ENCODE data around the gene CISD2.

The CISD2 gene

DNA sequence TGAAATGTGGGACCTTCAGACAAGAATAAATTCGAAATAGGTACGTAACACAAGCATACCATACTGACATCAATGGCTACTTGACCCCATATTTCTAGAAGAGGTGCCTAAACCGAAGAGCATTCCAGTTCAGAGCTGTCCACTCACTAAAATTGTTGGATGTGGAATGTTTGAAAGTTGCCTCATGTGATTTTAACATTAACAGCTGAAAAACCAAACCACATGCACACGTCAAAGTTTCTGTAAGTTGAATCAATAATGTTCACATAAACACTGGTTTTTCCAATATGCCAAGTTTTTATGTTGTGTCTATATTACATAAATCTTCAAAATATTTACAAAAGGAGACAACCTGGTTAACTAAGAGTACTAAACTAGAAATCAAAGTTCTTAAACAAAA is 44.9 kb upstream of the CISD2 start (continued):
- no peak for TF ChIP-seq SNAI2 (CRISPR knock-in tag; IDR thresholded peaks at IDR 0.05)
- TF ChIP-seq, protein P1, sequence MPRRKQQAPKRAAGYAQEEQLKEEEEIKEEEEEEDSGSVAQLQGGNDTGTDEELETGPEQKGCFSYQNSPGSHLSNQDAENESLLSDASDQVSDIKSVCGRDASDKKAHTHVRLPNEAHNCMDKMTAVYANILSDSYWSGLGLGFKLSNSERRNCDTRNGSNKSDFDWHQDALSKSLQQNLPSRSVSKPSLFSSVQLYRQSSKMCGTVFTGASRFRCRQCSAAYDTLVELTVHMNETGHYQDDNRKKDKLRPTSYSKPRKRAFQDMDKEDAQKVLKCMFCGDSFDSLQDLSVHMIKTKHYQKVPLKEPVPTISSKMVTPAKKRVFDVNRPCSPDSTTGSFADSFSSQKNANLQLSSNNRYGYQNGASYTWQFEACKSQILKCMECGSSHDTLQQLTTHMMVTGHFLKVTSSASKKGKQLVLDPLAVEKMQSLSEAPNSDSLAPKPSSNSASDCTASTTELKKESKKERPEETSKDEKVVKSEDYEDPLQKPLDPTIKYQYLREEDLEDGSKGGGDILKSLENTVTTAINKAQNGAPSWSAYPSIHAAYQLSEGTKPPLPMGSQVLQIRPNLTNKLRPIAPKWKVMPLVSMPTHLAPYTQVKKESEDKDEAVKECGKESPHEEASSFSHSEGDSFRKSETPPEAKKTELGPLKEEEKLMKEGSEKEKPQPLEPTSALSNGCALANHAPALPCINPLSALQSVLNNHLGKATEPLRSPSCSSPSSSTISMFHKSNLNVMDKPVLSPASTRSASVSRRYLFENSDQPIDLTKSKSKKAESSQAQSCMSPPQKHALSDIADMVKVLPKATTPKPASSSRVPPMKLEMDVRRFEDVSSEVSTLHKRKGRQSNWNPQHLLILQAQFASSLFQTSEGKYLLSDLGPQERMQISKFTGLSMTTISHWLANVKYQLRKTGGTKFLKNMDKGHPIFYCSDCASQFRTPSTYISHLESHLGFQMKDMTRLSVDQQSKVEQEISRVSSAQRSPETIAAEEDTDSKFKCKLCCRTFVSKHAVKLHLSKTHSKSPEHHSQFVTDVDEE (CRISPR knock-in tag; IDR thresholded peaks at IDR 0.05) = no peak
- TF ChIP-seq ZC3H10 (CRISPR knock-in tag; IDR thresholded peaks at IDR 0.05) = no peak
- TF ChIP-seq, protein P2, sequence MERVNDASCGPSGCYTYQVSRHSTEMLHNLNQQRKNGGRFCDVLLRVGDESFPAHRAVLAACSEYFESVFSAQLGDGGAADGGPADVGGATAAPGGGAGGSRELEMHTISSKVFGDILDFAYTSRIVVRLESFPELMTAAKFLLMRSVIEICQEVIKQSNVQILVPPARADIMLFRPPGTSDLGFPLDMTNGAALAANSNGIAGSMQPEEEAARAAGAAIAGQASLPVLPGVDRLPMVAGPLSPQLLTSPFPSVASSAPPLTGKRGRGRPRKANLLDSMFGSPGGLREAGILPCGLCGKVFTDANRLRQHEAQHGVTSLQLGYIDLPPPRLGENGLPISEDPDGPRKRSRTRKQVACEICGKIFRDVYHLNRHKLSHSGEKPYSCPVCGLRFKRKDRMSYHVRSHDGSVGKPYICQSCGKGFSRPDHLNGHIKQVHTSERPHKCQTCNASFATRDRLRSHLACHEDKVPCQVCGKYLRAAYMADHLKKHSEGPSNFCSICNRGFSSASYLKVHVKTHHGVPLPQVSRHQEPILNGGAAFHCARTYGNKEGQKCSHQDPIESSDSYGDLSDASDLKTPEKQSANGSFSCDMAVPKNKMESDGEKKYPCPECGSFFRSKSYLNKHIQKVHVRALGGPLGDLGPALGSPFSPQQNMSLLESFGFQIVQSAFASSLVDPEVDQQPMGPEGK (CRISPR knock-in tag; IDR thresholded peaks at IDR 0.05; ENCODE audit: borderline replicate concordance) = no peak

DNA sequence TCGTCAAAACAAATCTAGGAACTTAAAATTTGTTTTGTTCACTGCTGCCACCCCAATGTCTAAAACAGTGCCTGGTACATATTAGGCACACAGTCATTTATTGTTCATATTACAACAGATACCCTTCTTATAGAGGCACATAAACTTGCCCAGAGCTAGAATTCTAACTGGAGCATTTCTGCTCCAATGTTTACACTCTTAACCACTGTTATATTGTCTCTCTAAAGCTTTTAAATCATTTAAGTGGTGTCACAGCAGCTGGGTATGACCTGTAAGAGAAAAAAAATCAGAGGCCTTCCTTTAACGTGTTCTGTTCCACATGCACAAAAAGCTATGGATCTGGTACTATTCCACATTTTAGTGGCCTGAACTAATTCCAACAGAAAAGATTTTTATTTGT is 44.4 kb upstream of the CISD2 start:
- ATAC-seq = no peak
- TF ChIP-seq CSDC2 (CRISPR knock-in tag; IDR thresholded peaks at IDR 0.05) (no peak), RARB (CRISPR knock-in tag; IDR thresholded peaks at IDR 0.05) (no peak), TOX (CRISPR knock-in tag; IDR thresholded peaks at IDR 0.05; ENCODE audit: borderline replicate concordance) (no peak), ZNF565 (CRISPR knock-in tag; conservative IDR thresholded peaks at IDR 0.05; ENCODE audit: low read depth) (no peak), ZNF8 (CRISPR knock-in tag; IDR thresholded peaks at IDR 0.05) (no peak), ZFP3 (CRISPR knock-in tag; IDR thresholded peaks at IDR 0.05) (no peak), ARNTL (CRISPR knock-in tag; IDR thresholded peaks at IDR 0.05; ENCODE audit: borderline replicate concordance, low read depth) (no peak), TCF4 (CRISPR knock-in tag; IDR thresholded peaks at IDR 0.05; ENCODE audit: borderline replicate concordance) (no peak), ESRRG (CRISPR knock-in tag; IDR thresholded peaks at IDR 0.05) (no peak), PPARA (CRISPR knock-in tag; IDR thresholded peaks at IDR 0.05; ENCODE audit: borderline replicate concordance) (no peak), OSR1 (CRISPR knock-in tag; IDR thresholded peaks at IDR 0.05) (no peak), ZNF70 (CRISPR knock-in tag; IDR thresholded peaks at IDR 0.05) (no peak), ISL1 (CRISPR knock-in tag; IDR thresholded peaks at IDR 0.05) (no peak), GLIS3 (CRISPR knock-in tag; IDR thresholded peaks at IDR 0.05) (no peak)
- TF ChIP-seq, protein P1 (CRISPR knock-in tag; IDR thresholded peaks at IDR 0.05) = no peak
- TF ChIP-seq, protein P3, sequence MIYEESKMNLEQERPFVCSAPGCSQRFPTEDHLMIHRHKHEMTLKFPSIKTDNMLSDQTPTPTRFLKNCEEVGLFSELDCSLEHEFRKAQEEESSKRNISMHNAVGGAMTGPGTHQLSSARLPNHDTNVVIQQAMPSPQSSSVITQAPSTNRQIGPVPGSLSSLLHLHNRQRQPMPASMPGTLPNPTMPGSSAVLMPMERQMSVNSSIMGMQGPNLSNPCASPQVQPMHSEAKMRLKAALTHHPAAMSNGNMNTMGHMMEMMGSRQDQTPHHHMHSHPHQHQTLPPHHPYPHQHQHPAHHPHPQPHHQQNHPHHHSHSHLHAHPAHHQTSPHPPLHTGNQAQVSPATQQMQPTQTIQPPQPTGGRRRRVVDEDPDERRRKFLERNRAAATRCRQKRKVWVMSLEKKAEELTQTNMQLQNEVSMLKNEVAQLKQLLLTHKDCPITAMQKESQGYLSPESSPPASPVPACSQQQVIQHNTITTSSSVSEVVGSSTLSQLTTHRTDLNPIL (CRISPR knock-in tag; IDR thresholded peaks at IDR 0.05; ENCODE audit: low read depth) = no peak
- TF ChIP-seq, protein P2 (CRISPR knock-in tag; IDR thresholded peaks at IDR 0.05; ENCODE audit: borderline replicate concordance) = no peak
- TF ChIP-seq, protein P4, sequence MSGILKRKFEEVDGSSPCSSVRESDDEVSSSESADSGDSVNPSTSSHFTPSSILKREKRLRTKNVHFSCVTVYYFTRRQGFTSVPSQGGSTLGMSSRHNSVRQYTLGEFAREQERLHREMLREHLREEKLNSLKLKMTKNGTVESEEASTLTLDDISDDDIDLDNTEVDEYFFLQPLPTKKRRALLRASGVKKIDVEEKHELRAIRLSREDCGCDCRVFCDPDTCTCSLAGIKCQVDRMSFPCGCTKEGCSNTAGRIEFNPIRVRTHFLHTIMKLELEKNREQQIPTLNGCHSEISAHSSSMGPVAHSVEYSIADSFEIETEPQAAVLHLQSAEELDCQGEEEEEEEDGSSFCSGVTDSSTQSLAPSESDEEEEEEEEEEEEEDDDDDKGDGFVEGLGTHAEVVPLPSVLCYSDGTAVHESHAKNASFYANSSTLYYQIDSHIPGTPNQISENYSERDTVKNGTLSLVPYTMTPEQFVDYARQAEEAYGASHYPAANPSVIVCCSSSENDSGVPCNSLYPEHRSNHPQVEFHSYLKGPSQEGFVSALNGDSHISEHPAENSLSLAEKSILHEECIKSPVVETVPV (CRISPR knock-in tag; IDR thresholded peaks at IDR 0.05) = no peak
- TF ChIP-seq, protein P5, sequence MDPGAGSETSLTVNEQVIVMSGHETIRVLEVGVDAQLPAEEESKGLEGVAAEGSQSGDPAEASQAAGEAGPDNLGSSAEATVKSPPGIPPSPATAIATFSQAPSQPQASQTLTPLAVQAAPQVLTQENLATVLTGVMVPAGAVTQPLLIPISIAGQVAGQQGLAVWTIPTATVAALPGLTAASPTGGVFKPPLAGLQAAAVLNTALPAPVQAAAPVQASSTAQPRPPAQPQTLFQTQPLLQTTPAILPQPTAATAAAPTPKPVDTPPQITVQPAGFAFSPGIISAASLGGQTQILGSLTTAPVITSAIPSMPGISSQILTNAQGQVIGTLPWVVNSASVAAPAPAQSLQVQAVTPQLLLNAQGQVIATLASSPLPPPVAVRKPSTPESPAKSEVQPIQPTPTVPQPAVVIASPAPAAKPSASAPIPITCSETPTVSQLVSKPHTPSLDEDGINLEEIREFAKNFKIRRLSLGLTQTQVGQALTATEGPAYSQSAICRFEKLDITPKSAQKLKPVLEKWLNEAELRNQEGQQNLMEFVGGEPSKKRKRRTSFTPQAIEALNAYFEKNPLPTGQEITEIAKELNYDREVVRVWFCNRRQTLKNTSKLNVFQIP (CRISPR knock-in tag; IDR thresholded peaks at IDR 0.05; ENCODE audit: borderline replicate concordance, low read depth) = no peak

All from SK-N-SH treated with all-trans-retinoic acid at 6 μM for 48 hours (cell line).